Large intestine (tissue), 12 donors: ENCODE measurements around the gene ITGA2B. TPM values are rescaled to one million over a fixed set of nuclear protein-coding genes. Genes with fewer than 3 reads are reported as not detected.

ENCODE experiments used
- DNase-seq, 2 donors: peaks; one replicate each; pipeline versions ENCODE4 v3.0.0 to v3.0.0-alpha.2; 2013
- H3K27ac ChIP-seq: one replicate; pipeline ENCODE4 v1.5.1; 2013; ENCODE audit warnings: low read length
- H3K27me3 ChIP-seq: 2 replicates; pipeline ENCODE4 v1.6.1; 2013; ENCODE audit warnings: low read length; ENCODE audit not compliant: control insufficient read depth, insufficient read depth
- H3K36me3 ChIP-seq: 2 replicates; pipeline ENCODE4 v1.6.1; 2013; ENCODE audit warnings: low read length; ENCODE audit not compliant: control insufficient read depth, insufficient read depth
- H3K4me1 ChIP-seq: one replicate; pipeline ENCODE4 v1.6.1; 2013; ENCODE audit warnings: low read length; ENCODE audit not compliant: control insufficient read depth, insufficient read depth
- H3K4me3 ChIP-seq: one replicate; pipeline ENCODE4 v1.5.1; 2013; ENCODE audit warnings: low read length
- H3K9me3 ChIP-seq: one replicate; pipeline ENCODE4 v1.6.1; 2013; ENCODE audit warnings: mild to moderate bottlenecking, low read depth, low read length, moderate library complexity; ENCODE audit not compliant: control insufficient read depth
- WGBS: methylation state at CpG from one replicate; pipeline ENCODE4 v1.1.5; 2013; ENCODE audit warnings: low lambda C conversion rate; ENCODE audit not compliant: insufficient coverage; 5-methylcytosine and 5-hydroxymethylcytosine counted together
- long read RNA-seq, 11 donors: transcript quantifications; one replicate each; lab custom pipeline, GENCODE V29; 2026
- polyA plus RNA-seq: library from polyadenylated mRNA; unstranded; fragments of 120-200 nt; gene quantifications from one replicate; pipeline ENCODE4 v1.2.1, GENCODE V29; 2013

ITGA2B gene
- polyA plus RNA-seq: 1.1 TPM
- long read RNA-seq, donor 1: 0 reads
- long read RNA-seq, donor 2: 0 reads
- long read RNA-seq, donor 3: 0 reads
- long read RNA-seq, donor 4: 0 reads
- long read RNA-seq, donor 5: 0 reads
- long read RNA-seq, donor 6: 0 reads
- long read RNA-seq, donor 7: 0 reads
- long read RNA-seq, donor 8: 0 reads
- long read RNA-seq, donor 9: 0 reads
- long read RNA-seq, donor 10: 0 reads
- long read RNA-seq, donor 11: 0 reads

DNA sequence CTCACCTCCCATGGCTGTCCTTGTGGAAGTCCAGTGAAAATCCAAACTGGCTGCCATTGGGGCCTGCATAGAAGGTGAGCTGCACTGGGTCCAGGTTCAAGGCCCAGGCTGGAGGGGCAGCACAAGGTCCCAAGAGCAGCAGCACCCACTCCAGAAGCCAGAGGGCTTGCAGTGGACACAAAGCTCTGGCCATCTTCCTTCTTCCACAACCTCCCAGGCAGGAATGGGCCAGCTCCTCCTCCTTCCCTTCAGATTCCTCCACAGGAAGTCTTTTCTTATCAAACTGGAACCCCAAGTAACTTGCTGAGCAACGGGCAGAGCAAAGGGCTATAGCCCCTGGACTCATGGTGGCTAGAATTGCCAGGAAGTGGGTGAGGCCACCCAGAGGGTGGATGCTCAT is at the start of gene ITGA2B:
TSS of gene ITGA2B (minus strand) at position 369 of the 400 bp plus-strand sequence. CDS start at position 193, 176 bp downstream.
- no peak within 1 kb of the TSS for H3K4me3 ChIP-seq
- no peaks in the 10 kb centered on the region for H3K36me3 ChIP-seq
- peaks cover 28% of the 10 kb centered on the region for H3K27me3 ChIP-seq
- peaks cover 13% of the 10 kb centered on the region for H3K4me1 ChIP-seq
- peaks cover 7% of the 10 kb centered on the region for H3K9me3 ChIP-seq
- WGBS: no CpG with 5 or more reads among the region's 1 CpG
- no peak within 1 kb of the TSS for H3K27ac ChIP-seq
- DNase-seq: no peak

DNA sequence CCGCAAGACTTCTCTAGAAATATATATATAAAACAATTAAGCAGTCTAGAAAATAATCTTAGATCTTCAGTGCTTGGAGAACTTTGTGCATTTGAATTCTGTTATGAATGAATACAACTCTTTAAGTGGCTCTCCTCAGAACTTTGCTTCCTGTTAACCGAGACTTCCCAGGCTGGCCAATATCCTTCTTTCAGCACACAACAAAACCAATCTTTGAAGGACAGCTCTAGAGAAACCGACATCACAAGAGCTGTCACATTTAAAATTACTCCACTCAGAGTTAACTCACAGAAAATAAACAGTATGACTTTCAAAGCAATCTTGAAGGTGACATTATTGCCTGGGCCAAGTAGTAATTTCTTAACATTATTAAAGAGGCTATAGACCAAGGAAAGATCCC is 49.7 kb upstream of the ITGA2B start:
- Histone ChIP-seq H3K4me1 (no peaks in the 10 kb centered on the region), H3K27me3 (no peaks in the 10 kb centered on the region), H3K27ac (no peak overlapping the region), H3K4me3 (no peak overlapping the region), H3K9me3 (no peaks in the 10 kb centered on the region), H3K36me3 (peaks cover 15% of the 10 kb centered on the region)
- DNase-seq: no peak
- WGBS: no CpG with 5 or more reads among the region's 3 CpGs

DNA sequence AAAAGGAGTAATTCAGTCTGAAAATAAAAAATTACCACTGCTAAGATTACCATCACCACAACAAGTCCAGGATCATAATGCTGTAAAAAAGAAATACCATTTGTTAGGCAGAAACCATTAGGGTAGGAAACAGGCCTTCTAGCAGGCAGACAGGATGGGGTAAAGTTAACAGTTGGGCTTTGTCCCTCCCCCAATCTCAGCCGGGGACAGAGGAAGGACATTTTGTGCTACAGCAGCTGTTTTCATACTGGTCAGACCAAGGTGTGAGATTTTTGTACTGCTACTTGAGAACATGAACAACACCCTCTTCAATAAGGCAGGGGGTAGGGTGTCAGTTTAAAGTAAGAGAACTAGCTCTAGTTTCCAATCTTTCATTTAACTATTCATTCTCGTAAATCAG is 49.2 kb upstream of the ITGA2B start:
- H3K27me3 ChIP-seq: no peaks in the 10 kb centered on the region
- no peak overlapping the region for H3K4me3 ChIP-seq
- H3K27ac ChIP-seq: no peak overlapping the region
- H3K4me1 ChIP-seq: no peaks in the 10 kb centered on the region
- peaks cover 18% of the 10 kb centered on the region for H3K36me3 ChIP-seq
- WGBS: no CpG with 5 or more reads among the region's 2 CpGs
- DNase-seq: peak in 1 of 2 donors; percentile 7
- H3K9me3 ChIP-seq: no peaks in the 10 kb centered on the region

GRCh38 chr17:44436336-44436735 is 46.9 kb upstream of the ITGA2B start:
- H3K9me3 ChIP-seq: no peaks in the 10 kb centered on the region
- H3K4me1 ChIP-seq: no peaks in the 10 kb centered on the region
- no peak overlapping the region for H3K4me3 ChIP-seq
- DNase-seq: no peak
- WGBS: 93% methylated on average over 2 of the region's 2 CpGs
- no peaks in the 10 kb centered on the region for H3K27me3 ChIP-seq
- peaks cover 33% of the 10 kb centered on the region for H3K36me3 ChIP-seq
- H3K27ac ChIP-seq: no peak overlapping the region

DNA sequence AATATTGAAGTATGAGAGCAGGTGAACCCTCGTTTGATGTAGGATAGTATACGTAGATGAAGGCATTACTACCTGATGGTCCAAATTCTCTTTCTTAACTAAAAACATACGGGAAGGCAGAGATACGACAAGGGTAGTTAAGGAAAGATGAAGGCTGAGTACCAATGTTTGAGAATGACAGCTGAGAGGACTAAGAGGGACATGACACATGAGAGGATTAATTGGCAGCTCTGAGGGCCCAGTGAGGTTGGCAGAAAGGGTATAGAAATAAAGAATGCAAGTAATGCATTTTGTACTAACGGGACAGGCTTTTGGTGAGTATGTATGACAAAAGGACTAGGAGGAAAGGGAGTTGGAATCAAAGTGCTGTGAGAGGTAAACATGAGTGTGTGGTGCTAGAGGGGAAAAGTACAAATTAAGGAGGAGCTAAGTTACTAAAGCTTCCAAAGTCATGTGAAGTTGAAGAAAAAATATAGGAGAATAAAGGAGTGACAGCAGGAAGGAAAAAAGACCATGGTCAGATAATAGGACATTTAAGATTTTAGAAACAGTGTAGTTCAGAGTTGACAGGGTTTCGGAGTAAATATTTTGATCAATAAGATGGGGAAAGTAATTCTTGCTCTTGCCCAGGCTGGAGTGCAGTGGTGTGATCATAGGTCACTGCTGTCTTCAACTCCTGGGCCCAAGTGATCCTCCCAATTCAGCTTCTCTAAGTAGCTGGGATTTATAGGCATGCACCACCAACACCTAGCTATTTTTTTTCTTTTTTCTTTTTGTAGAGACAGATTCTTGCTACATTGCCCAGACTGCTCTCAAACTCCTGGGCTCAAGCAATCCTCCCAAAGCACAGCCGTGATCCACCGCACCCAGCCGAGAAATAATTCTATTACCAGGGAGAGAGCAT is 43.1 kb upstream of the ITGA2B start:
- Histone ChIP-seq H3K36me3 (peaks cover 48% of the 10 kb centered on the region), H3K4me1 (no peaks in the 10 kb centered on the region), H3K9me3 (no peaks in the 10 kb centered on the region), H3K27me3 (no peaks in the 10 kb centered on the region), H3K4me3 (no peak overlapping the region), H3K27ac (no peak overlapping the region)
- 96% methylated on average over 4 of the region's 9 CpGs for WGBS
- no peak for DNase-seq

- 96% methylated on average over 3 of the region's 3 CpGs for WGBS
Measured at GRCh38 chr17:44424828-44425461, 35.5 kb upstream of the ITGA2B start.

DNA sequence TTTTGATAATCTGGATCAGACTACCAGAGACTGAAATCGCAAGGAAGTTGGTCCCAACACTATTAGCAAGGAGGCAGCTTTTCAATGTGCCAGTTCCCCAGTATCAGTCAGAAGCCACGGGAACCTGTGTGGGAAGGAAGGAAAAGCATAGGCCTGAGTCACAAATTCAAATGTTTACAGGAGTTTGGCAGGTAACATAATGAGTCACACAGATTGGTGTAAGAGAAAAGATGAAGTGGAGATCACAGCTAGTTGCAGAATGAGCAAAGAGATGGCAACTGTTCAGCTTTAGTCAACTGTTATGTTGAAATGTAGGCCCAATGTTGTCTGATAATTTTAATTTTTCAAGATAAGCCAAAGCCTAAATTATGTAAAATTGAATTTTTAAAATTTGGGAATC is 28.1 kb upstream of the ITGA2B start:
- Histone ChIP-seq H3K4me3 (no peak overlapping the region), H3K36me3 (peaks cover 37% of the 10 kb centered on the region), H3K4me1 (no peaks in the 10 kb centered on the region), H3K9me3 (no peaks in the 10 kb centered on the region), H3K27me3 (no peaks in the 10 kb centered on the region), H3K27ac (no peak overlapping the region)
- WGBS: no CpG with 5 or more reads among the region's 2 CpGs
- no peak for DNase-seq

More at GRCh38 chr17:44424828-44425461, 35.5 kb upstream of the ITGA2B start:
- Histone ChIP-seq H3K9me3 (no peaks in the 10 kb centered on the region), H3K4me1 (no peaks in the 10 kb centered on the region), H3K27ac (no peak overlapping the region), H3K4me3 (no peak overlapping the region), H3K27me3 (no peaks in the 10 kb centered on the region), H3K36me3 (peaks cover 44% of the 10 kb centered on the region)
- DNase-seq: no peak

DNA sequence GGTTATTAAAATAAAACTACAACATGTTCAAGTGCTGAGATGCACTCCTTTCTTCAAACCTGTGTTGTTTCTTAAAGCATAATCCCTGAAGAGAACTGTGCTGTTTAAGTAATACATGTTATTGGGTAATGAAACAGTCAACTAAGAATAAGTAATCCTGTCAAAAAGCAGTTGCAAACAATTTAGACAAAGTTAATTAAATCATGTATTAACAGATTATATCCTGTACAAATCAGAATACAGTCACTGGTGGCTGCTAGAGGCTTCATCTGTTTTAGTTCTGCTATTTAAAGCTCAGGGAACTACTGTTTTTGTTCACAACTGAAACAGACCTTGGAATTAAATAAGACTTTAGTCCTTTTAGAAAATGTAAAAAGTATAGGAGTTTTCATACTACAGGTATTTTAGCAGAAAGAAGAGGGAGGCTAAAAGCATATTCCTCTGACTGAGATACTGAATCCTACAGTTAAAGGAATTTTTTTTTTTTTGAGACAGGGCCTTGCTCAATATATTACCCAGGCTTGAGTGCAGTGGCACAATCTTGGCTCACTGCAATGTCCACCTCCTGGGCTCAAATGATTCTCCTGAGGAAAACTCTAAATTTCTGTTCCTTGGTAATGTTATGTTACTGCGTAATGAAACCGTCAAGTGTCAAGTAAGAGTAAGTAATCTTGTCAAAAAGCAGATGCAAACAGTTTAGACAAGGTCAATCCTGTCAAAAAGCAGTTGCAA is 27.3 kb upstream of the ITGA2B start:
- no peak for DNase-seq
- peaks cover 32% of the 10 kb centered on the region for H3K36me3 ChIP-seq
- WGBS: 100% methylated on average over 2 of the region's 2 CpGs
- no peaks in the 10 kb centered on the region for H3K4me1 ChIP-seq
- no peak overlapping the region for H3K27ac ChIP-seq
- no peak overlapping the region for H3K4me3 ChIP-seq
- H3K9me3 ChIP-seq: no peaks in the 10 kb centered on the region
- no peaks in the 10 kb centered on the region for H3K27me3 ChIP-seq

DNA sequence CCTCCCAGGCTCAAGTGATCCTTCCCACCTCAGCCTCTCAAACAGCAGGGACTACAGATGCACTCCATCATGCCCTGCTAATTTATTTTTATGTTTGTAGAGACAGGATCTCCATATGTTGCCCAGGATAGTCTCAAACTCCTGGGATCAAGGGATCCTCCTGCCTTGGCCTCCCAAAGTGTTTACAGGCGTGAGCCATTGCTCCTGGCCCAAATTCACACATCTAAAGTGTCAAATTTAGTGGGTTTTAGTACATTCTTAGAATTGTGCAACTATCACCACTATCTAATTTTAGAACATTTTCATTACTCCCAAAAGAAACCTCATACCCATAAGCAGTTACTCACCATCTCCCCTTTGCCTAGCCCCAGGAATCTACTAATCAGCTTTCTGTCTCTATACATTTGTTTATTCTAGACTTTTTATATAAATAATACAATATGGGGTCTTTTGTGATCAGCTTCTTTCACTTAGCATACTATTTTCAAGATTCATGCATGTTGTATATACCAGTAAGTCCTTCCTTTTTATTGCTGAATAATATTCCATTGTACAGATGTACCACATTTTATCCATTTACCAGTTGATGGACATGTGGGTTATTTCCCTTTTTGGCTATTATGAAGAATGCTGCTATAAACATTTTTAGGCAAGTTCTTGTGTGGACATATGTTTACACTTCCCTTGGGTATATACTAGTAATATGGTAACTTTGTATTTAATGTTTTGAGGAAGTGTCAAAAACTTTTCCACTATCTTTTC is 25.1 kb upstream of the ITGA2B start:
- H3K4me1 ChIP-seq: no peaks in the 10 kb centered on the region
- H3K4me3 ChIP-seq: no peak overlapping the region
- no peak overlapping the region for H3K27ac ChIP-seq
- no peaks in the 10 kb centered on the region for H3K27me3 ChIP-seq
- WGBS: no CpG with 5 or more reads among the region's 1 CpG
- DNase-seq: no peak
- peaks cover 26% of the 10 kb centered on the region for H3K36me3 ChIP-seq
- H3K9me3 ChIP-seq: no peaks in the 10 kb centered on the region
